H9 (cell line): ENCODE measurements around the gene RNF208. TPM values are rescaled to one million over a fixed set of nuclear protein-coding genes. Genes with fewer than 3 reads are reported as not detected.

Experiments used
- DNase-seq: peaks from one replicate; pipeline ENCODE4 v3.0.0-alpha.2; 2017
- H2AFZ ChIP-seq: one replicate; pipeline ENCODE4 v1.6.1; 2013; ENCODE audit warnings: mild to moderate bottlenecking, low read length, control low read depth, moderate library complexity
- H2AK5ac ChIP-seq: 2 replicates; pipeline ENCODE4 v1.6.1; 2013; ENCODE audit warnings: low read length, control low read depth, mixed read lengths; ENCODE audit not compliant: insufficient read length
- H2BK120ac ChIP-seq: one replicate; pipeline ENCODE4 v1.6.1; 2013; ENCODE audit warnings: low read depth, mild to moderate bottlenecking, low read length, control low read depth, inconsistent platforms; ENCODE audit not compliant: poor library complexity, severe bottlenecking
- H2BK12ac ChIP-seq: 2 replicates; pipeline ENCODE4 v1.6.1; 2013; ENCODE audit warnings: low read length, control low read depth, mixed read lengths, low read depth; ENCODE audit not compliant: insufficient read length
- H2BK15ac ChIP-seq: 2 replicates; pipeline ENCODE4 v1.6.1; 2013; ENCODE audit warnings: low read depth, low read length, control low read depth
- H2BK20ac ChIP-seq: one replicate; pipeline ENCODE4 v1.6.1; 2013; ENCODE audit warnings: low read depth, mild to moderate bottlenecking, low read length, control low read depth, inconsistent platforms; ENCODE audit not compliant: poor library complexity, severe bottlenecking
- H2BK5ac ChIP-seq: 2 replicates; pipeline ENCODE4 v1.6.1; 2013; ENCODE audit warnings: low read length, control low read depth, mixed read lengths; ENCODE audit not compliant: insufficient read length
- H3K14ac ChIP-seq: 2 replicates; pipeline ENCODE4 v1.6.1; 2013; ENCODE audit warnings: low read length, control low read depth; ENCODE audit not compliant: insufficient read depth
- H3K18ac ChIP-seq: 2 replicates; pipeline ENCODE4 v1.6.1; 2013; ENCODE audit warnings: low read depth, mild to moderate bottlenecking, mixed read lengths, low read length, control low read depth; ENCODE audit not compliant: insufficient read length
- H3K23ac ChIP-seq: 2 replicates; pipeline ENCODE4 v1.6.1; 2013; ENCODE audit warnings: low read length, control low read depth, mixed read lengths, low read depth; ENCODE audit not compliant: insufficient read length
- H3K23me2 ChIP-seq: 2 replicates; pipeline ENCODE4 v1.6.1; 2013; ENCODE audit warnings: low read depth, mild to moderate bottlenecking, mixed read lengths, low read length, control low read depth; ENCODE audit not compliant: insufficient read length, poor library complexity, severe bottlenecking
- H3K27ac ChIP-seq: 2 replicates; pipeline ENCODE4 v1.5.1; 2013; ENCODE audit warnings: low read length, control low read depth, mixed read lengths, low read depth; ENCODE audit not compliant: insufficient read length
- H3K27me3 ChIP-seq: 2 replicates; pipeline ENCODE4 v1.6.1; 2013; ENCODE audit warnings: low read length, control low read depth, inconsistent platforms; ENCODE audit not compliant: insufficient read depth
- H3K4ac ChIP-seq: 2 replicates; pipeline ENCODE4 v1.6.1; 2013; ENCODE audit warnings: low read depth, mild to moderate bottlenecking, control low read depth, inconsistent platforms, low read length, moderate library complexity
- H3K4me1 ChIP-seq: 2 replicates; pipeline ENCODE4 v1.6.1; 2013; ENCODE audit warnings: low read length, control low read depth, inconsistent platforms; ENCODE audit not compliant: insufficient read depth
- H3K4me2 ChIP-seq: 2 replicates; pipeline ENCODE4 v1.6.1; 2013; ENCODE audit warnings: low read length, control low read depth, mixed read lengths; ENCODE audit not compliant: insufficient read length, insufficient read depth
- H3K56ac ChIP-seq: 2 replicates; pipeline ENCODE4 v1.6.1; 2013; ENCODE audit warnings: low read depth, mild to moderate bottlenecking, mixed read lengths, low read length, control low read depth; ENCODE audit not compliant: insufficient read length
- H3K79me1 ChIP-seq: 2 replicates; pipeline ENCODE4 v1.6.1; 2013; ENCODE audit warnings: low read depth, mild to moderate bottlenecking, moderate library complexity, low read length, control low read depth, inconsistent platforms; ENCODE audit not compliant: insufficient read depth, poor library complexity, severe bottlenecking
- H3K79me2 ChIP-seq: 2 replicates; pipeline ENCODE4 v1.6.1; 2013; ENCODE audit warnings: low read length, control low read depth, inconsistent platforms; ENCODE audit not compliant: insufficient read depth
- H3K9ac ChIP-seq: 2 replicates; pipeline ENCODE4 v1.6.1; 2013; ENCODE audit warnings: low read length, control low read depth, mixed read lengths; ENCODE audit not compliant: insufficient read length; ENCODE audit errors: extremely low read depth
- H3K9me3 ChIP-seq: one replicate; pipeline ENCODE4 v1.6.1; 2013; ENCODE audit warnings: low read depth, low read length, inconsistent platforms; ENCODE audit not compliant: control insufficient read depth
- H3T11ph ChIP-seq: one replicate; pipeline ENCODE4 v1.6.1; 2013; ENCODE audit warnings: mild to moderate bottlenecking, low read length, control low read depth, inconsistent platforms
- H4K20me1 ChIP-seq: one replicate; pipeline ENCODE4 v1.6.1; 2013; ENCODE audit not compliant: control insufficient read depth, insufficient read length, insufficient read depth
- H4K5ac ChIP-seq: 2 replicates; pipeline ENCODE4 v1.6.1; 2013; ENCODE audit warnings: low read depth, mild to moderate bottlenecking, mixed read lengths, low read length, control low read depth; ENCODE audit not compliant: insufficient read length
- H4K8ac ChIP-seq: replicated peaks from 2 replicates; pipeline ENCODE4 v1.6.1; 2013; ENCODE audit warnings: low read length, control low read depth, mixed read lengths, low read depth; ENCODE audit not compliant: insufficient read length
- H4K91ac ChIP-seq: 2 replicates; pipeline ENCODE4 v1.6.1; 2013; ENCODE audit warnings: low read depth, mild to moderate bottlenecking, moderate library complexity, mixed read lengths, low read length, control low read depth; ENCODE audit not compliant: insufficient read length
- H3K27ac Mint-ChIP-seq, 3 experiments: 2 replicates in 2 of 3; 3 replicates in 1 of 3; pipeline ENCODE4 v1.8.0; 2020 to 2021; ENCODE audit warnings: mixed read lengths in 3 of 3, mild to moderate bottlenecking in 1 of 3, moderate library complexity in 1 of 3
- H3K27me3 Mint-ChIP-seq: 2 replicates; pipeline ENCODE4 v1.8.0; 2021; ENCODE audit warnings: low read depth, mild to moderate bottlenecking, moderate library complexity, mixed read lengths
- H3K36me3 Mint-ChIP-seq, 3 experiments: 2 replicates in 2 of 3; 3 replicates in 1 of 3; pipeline ENCODE4 v1.8.0; 2020 to 2021; ENCODE audit warnings: low read depth in 3 of 3, mixed read lengths in 3 of 3; ENCODE audit not compliant: insufficient read depth in 1 of 3
- H3K4me1 Mint-ChIP-seq, 2 experiments: 2 replicates each; pipeline ENCODE4 v1.8.0; 2020; ENCODE audit warnings: mixed read lengths in 2 of 2
- H3K4me3 Mint-ChIP-seq, 2 experiments: 2 replicates in 1 of 2; 3 replicates in 1 of 2; pipeline ENCODE4 v1.8.0; 2020 to 2021; ENCODE audit warnings: mild to moderate bottlenecking in 2 of 2, mixed read lengths in 2 of 2, moderate library complexity in 1 of 2
- H3K9me3 Mint-ChIP-seq, 2 experiments: 2 replicates in 1 of 2; 3 replicates in 1 of 2; pipeline ENCODE4 v1.8.0; 2020; ENCODE audit warnings: mild to moderate bottlenecking in 2 of 2, mixed read lengths in 2 of 2, moderate library complexity in 1 of 2
- WGBS: extraction: QIAGEN DNeasy Blood & Tissue Kit; methylation state at CpG from one replicate; pipeline ENCODE4 v1.1.7; 2013; ENCODE audit warnings: missing lambda C conversion rate, low lambda C conversion rate, mixed read lengths; ENCODE audit not compliant: insufficient read length; ENCODE audit errors: extremely low coverage; 5-methylcytosine and 5-hydroxymethylcytosine counted together
- total RNA-seq: library from RNA; stranded (reverse); gene quantifications from 2 replicates; pipeline ENCODE4 v1.2.1, GENCODE V29; 2021
- TF ChIP-seq, protein P1 (sequence below): fragments of 200-600 bp; sonication (generic); conservative IDR thresholded peaks from 3 replicates; pipeline ENCODE4 v1.8.0; 2021; ENCODE audit warnings: antibody characterized with exemption, mild to moderate bottlenecking

RNF208 gene
- total RNA-seq, 1 experiment from 2014 or later = 7.7 TPM

DNA sequence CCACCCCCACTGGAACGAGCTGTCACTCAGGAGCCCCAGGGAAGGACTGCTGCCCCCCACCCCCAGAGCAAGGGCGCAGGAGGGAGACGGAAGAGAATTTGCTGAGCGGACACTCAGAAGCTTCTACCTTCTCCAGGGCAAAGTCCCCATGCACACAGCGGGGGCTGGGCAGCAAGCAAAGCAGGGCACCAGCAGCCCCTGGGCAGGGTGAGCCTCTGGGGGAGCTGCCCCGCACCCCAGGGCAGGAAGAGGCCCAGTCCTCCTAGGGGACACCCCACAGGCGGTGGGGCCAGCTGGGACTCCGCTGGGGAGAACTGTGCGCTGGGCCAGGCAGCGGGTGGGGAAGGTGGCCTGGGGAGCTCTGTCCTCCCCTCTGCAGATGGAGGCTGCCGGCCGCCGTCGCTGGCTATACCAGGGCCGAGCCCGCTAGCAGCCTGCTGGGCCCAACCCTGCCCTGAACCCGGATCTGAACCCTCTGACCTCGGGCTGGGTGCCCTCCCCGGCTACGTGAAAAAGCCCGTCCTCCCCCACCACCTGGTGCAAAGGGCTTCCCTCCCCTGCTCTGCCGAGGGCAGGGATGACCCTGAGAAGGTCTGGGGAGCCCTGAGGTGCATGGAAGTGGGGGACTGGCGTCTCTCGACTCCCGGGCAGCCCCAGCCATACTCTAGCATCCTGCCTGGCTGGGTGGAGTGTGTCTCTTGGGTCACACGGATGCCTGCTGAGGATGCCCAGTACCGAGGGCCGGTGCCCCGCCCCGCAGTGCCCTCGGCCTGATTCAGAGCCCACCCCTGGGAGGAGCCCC lies 8.1 kb upstream of the RNF208 start:
- H2BK5ac ChIP-seq = no peak overlapping the region
- Mint-ChIP-seq H3K27me3 (peaks cover 5% of the 10 kb centered on the region), H3K9me3 (no peaks in the 10 kb centered on the region), H3K4me1 (peaks cover 3 to 7% of the 10 kb centered on the region in 2 experiments), H3K4me3 (no peak overlapping the region), H3K36me3 (no peaks in the 10 kb centered on the region), H3K27ac (no peak overlapping the region)
- H2BK12ac ChIP-seq = no peak overlapping the region
- H3K27ac ChIP-seq = no peak overlapping the region
- no peak overlapping the region for H3K56ac ChIP-seq
- H3K79me2 ChIP-seq = no peaks in the 10 kb centered on the region
- no peak overlapping the region for H3K4ac ChIP-seq
- H2AK5ac ChIP-seq = no peak overlapping the region
- TF ChIP-seq, protein P1, sequence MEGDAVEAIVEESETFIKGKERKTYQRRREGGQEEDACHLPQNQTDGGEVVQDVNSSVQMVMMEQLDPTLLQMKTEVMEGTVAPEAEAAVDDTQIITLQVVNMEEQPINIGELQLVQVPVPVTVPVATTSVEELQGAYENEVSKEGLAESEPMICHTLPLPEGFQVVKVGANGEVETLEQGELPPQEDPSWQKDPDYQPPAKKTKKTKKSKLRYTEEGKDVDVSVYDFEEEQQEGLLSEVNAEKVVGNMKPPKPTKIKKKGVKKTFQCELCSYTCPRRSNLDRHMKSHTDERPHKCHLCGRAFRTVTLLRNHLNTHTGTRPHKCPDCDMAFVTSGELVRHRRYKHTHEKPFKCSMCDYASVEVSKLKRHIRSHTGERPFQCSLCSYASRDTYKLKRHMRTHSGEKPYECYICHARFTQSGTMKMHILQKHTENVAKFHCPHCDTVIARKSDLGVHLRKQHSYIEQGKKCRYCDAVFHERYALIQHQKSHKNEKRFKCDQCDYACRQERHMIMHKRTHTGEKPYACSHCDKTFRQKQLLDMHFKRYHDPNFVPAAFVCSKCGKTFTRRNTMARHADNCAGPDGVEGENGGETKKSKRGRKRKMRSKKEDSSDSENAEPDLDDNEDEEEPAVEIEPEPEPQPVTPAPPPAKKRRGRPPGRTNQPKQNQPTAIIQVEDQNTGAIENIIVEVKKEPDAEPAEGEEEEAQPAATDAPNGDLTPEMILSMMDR = no peak
- no peak overlapping the region for H3T11ph ChIP-seq
- H3K23ac ChIP-seq = no peak overlapping the region
- no peak overlapping the region for H2AFZ ChIP-seq
- H3K79me1 ChIP-seq = no peaks in the 10 kb centered on the region
- H4K91ac ChIP-seq = no peak overlapping the region
- DNase-seq = no peak
- H3K18ac ChIP-seq = no peak overlapping the region
- H2BK120ac ChIP-seq = no peak overlapping the region
- no peaks in the 10 kb centered on the region for H3K4me1 ChIP-seq
- no peak overlapping the region for H4K5ac ChIP-seq
- no peaks in the 10 kb centered on the region for H4K20me1 ChIP-seq
- no peak overlapping the region for H3K9ac ChIP-seq
- H2BK15ac ChIP-seq = no peak overlapping the region
- peaks cover 4% of the 10 kb centered on the region for H3K23me2 ChIP-seq
- no peak overlapping the region for H3K14ac ChIP-seq
- H4K8ac ChIP-seq = no peak overlapping the region
- no peak overlapping the region for H3K4me2 ChIP-seq
- no peaks in the 10 kb centered on the region for H3K9me3 ChIP-seq
- H3K27me3 ChIP-seq = no peaks in the 10 kb centered on the region
- no CpG with 5 or more reads among the region's 31 CpGs for WGBS
- no peak overlapping the region for H2BK20ac ChIP-seq
